ENCODE data around the gene CYB561.

CYB561 gene

DNA sequence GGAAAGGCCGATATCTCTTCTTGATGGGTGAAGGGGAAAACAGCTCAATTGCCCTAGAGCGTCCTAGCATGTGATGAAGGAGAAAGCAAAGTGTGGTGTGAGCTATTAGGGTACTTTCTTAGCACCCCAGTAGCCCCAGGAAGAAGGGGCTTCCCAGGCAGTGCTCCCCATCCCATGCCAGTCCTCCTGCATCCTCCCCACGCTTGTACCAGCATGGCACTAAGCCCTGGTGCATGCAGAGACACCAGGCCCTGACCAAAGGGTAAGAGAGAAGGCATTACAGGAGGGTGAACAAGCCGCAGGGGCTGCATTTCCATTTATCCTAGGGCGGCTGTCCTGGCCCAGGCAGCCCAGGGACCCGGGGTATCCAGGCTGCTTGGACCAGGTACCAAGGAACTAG is 3.1 kb downstream of the CYB561 start:
- Histone ChIP-seq H3K9me3 (ENCODE audit: insufficient read depth, low read depth, low read length) (no peaks in the 10 kb centered on the region), H3F3A (ENCODE audit: low read depth) (no peaks in the 10 kb centered on the region), H3K79me2 (ENCODE audit: insufficient read depth, low read length) (no peaks in the 10 kb centered on the region), H3K27me3 (ENCODE audit: insufficient read depth, low read length, poor library complexity, severe bottlenecking) (no peaks in the 10 kb centered on the region), H4K20me1 (ENCODE audit: insufficient read depth, low read length, poor library complexity, severe bottlenecking) (no peaks in the 10 kb centered on the region), H3K9ac (ENCODE audit: low read depth, low read length, poor library complexity, severe bottlenecking) (no peak overlapping the region), H3K36me3 (ENCODE audit: insufficient read depth, low read length) (no peaks in the 10 kb centered on the region), H3K4me2 (ENCODE audit: low read depth, low read length, poor library complexity, severe bottlenecking) (no peak overlapping the region), H3K4me3 (ENCODE audit: low read length, poor library complexity, severe bottlenecking) (no peak overlapping the region), H3K4me1 (ENCODE audit: insufficient read depth, low read length, poor library complexity, severe bottlenecking) (peaks cover 23% of the 10 kb centered on the region), H2AFZ (ENCODE audit: low read length) (no peak overlapping the region), H3K9me2 (replicated peaks; ENCODE audit: low read depth, low read length) (no peaks in the 10 kb centered on the region)
- TF ChIP-seq EZH2phosphoT487 (IDR thresholded peaks at IDR 0.05; ENCODE audit: borderline replicate concordance): no peak
- TF ChIP-seq, protein P1, sequence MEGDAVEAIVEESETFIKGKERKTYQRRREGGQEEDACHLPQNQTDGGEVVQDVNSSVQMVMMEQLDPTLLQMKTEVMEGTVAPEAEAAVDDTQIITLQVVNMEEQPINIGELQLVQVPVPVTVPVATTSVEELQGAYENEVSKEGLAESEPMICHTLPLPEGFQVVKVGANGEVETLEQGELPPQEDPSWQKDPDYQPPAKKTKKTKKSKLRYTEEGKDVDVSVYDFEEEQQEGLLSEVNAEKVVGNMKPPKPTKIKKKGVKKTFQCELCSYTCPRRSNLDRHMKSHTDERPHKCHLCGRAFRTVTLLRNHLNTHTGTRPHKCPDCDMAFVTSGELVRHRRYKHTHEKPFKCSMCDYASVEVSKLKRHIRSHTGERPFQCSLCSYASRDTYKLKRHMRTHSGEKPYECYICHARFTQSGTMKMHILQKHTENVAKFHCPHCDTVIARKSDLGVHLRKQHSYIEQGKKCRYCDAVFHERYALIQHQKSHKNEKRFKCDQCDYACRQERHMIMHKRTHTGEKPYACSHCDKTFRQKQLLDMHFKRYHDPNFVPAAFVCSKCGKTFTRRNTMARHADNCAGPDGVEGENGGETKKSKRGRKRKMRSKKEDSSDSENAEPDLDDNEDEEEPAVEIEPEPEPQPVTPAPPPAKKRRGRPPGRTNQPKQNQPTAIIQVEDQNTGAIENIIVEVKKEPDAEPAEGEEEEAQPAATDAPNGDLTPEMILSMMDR (conservative IDR thresholded peaks at IDR 0.05; ENCODE audit: low read length): no peak

DNA sequence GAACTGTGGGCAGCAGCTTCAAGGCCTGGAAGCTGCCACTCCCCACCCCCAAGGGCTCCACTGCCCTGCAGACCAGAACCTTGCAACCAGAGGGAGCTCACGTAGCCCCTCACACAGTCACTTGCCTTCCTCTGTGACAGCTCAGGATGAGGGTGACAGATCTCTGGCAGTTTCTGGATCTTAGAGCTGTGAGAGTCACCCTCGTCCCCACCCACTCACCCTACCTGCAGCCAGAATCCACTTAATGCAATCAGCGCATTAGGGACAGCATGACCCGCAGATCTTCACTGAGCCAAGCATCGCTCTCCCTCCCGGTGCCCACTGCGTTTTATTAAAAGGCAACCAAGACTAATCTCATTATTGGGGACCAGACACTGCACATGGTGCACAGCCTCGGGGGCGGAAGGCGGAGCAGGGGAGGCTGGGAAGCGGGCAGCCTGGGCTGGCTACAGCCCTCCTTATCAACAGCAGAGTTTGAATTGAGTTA is 3.5 kb downstream of the CYB561 start:
- Histone ChIP-seq H3K4me3 (ENCODE audit: low read length, poor library complexity, severe bottlenecking) (no peak overlapping the region), H3K4me1 (ENCODE audit: insufficient read depth, low read length, poor library complexity, severe bottlenecking) (peaks cover 18% of the 10 kb centered on the region), H3K9ac (ENCODE audit: low read depth, low read length, poor library complexity, severe bottlenecking) (no peak overlapping the region), H2AFZ (ENCODE audit: low read length) (no peak overlapping the region), H3K9me3 (ENCODE audit: insufficient read depth, low read depth, low read length) (no peaks in the 10 kb centered on the region), H4K20me1 (ENCODE audit: insufficient read depth, low read length, poor library complexity, severe bottlenecking) (no peaks in the 10 kb centered on the region), H3F3A (ENCODE audit: low read depth) (no peaks in the 10 kb centered on the region), H3K9me2 (replicated peaks; ENCODE audit: low read depth, low read length) (no peaks in the 10 kb centered on the region), H3K4me2 (ENCODE audit: low read depth, low read length, poor library complexity, severe bottlenecking) (no peak overlapping the region), H3K79me2 (ENCODE audit: insufficient read depth, low read length) (no peaks in the 10 kb centered on the region), H3K27me3 (ENCODE audit: insufficient read depth, low read length, poor library complexity, severe bottlenecking) (no peaks in the 10 kb centered on the region), H3K36me3 (ENCODE audit: insufficient read depth, low read length) (no peaks in the 10 kb centered on the region)
- no peak for TF ChIP-seq EZH2phosphoT487 (IDR thresholded peaks at IDR 0.05; ENCODE audit: borderline replicate concordance)
- TF ChIP-seq, protein P1 (conservative IDR thresholded peaks at IDR 0.05; ENCODE audit: low read length): peak; percentile 65

DNA sequence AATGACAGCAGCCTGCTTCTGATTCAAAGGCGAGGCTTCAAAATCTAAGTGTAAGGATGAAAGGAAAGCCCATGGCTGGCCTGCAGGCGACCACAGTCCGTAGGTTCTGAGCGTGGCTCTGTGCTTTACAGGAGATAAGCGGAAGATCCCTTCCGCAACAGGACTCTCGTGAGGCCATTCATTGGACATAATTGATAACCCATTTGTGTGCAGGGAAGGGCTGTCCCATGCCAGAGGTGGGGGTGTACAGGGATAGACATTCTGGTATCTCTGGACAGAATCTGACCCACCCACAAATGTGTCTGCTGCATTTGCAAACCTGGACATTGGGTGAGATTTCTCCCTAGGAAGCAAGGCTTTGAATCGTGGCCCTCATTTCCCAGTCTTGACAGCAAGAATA is 4.0 kb downstream of the CYB561 start:
- Histone ChIP-seq H3K4me1 (ENCODE audit: insufficient read depth, low read length, poor library complexity, severe bottlenecking) (peaks cover 13% of the 10 kb centered on the region), H3K9me3 (ENCODE audit: insufficient read depth, low read depth, low read length) (no peaks in the 10 kb centered on the region), H2AFZ (ENCODE audit: low read length) (no peak overlapping the region), H3K27me3 (ENCODE audit: insufficient read depth, low read length, poor library complexity, severe bottlenecking) (no peaks in the 10 kb centered on the region), H3F3A (ENCODE audit: low read depth) (no peaks in the 10 kb centered on the region), H3K9me2 (replicated peaks; ENCODE audit: low read depth, low read length) (no peaks in the 10 kb centered on the region), H4K20me1 (ENCODE audit: insufficient read depth, low read length, poor library complexity, severe bottlenecking) (no peaks in the 10 kb centered on the region), H3K79me2 (ENCODE audit: insufficient read depth, low read length) (no peaks in the 10 kb centered on the region), H3K36me3 (ENCODE audit: insufficient read depth, low read length) (no peaks in the 10 kb centered on the region), H3K4me2 (ENCODE audit: low read depth, low read length, poor library complexity, severe bottlenecking) (no peak overlapping the region), H3K4me3 (ENCODE audit: low read length, poor library complexity, severe bottlenecking) (no peak overlapping the region), H3K9ac (ENCODE audit: low read depth, low read length, poor library complexity, severe bottlenecking) (no peak overlapping the region)
- TF ChIP-seq, protein P1 (conservative IDR thresholded peaks at IDR 0.05; ENCODE audit: low read length): no peak
- no peak for TF ChIP-seq EZH2phosphoT487 (IDR thresholded peaks at IDR 0.05; ENCODE audit: borderline replicate concordance)

Measured in Loucy (cell line).